ENCODE results near the gene IMPACT.

The IMPACT gene

DNA sequence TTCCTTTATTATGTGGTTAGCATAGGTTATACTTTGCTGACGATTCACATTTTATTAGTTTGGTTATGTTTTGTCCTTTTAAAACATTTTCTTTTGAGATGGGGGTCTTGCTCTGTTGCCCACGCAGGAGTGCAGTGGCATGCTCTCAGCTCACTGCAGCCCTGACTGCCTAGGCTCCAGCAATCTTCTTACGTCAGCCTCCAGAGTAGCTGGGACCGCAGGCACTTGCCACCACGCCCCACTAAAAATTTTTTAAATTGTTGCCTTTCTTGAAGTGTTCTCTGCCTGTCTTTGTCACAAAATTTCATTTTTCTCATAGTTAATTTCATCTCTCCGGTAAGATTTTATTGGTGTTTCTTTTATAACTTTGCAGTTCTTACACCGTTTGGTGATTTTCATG is 52.9 kb downstream of the IMPACT start:
- no peak for DNase-seq

DNA sequence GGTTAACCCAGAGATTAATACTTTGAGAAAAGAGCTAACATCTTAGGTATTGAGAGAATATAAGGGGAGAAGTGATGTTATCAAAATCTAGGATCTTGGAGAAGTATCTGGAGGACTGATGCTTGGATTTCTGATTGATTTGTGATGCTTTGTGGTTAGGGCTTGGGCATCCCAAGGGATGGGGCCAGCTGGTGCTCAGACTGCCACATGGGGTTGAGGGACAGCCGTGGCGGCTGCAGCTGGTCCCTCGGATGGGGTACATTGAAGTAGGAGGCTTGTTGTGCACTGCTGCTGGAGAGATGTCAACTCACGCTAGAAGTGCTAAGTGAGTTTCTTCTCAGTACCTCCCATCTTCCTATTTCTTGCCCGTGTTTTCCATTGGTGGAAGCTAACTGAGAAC is 56.4 kb downstream of the IMPACT start:
- no peak for DNase-seq

DNA sequence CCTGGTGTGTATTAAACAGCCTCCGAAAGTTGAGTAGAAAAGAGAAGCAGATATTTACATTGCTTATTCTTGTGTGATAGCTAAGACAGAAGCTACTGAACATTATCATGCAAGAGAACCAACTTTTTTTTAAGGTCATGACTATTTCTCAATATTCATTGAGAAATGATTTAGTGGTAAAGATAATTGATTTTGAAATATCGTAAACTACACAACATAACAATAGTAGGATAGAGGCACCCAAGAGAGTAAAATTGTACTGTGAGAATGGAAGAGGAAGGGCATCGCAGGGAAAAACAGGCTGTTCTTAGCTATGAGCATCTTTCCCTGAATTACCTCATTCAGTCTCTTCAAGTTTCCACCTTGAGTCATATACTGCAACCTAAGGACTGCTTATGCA is 59.2 kb downstream of the IMPACT start:
- DNase-seq, result peak; percentile 20 to 41 (median 20)

DNA sequence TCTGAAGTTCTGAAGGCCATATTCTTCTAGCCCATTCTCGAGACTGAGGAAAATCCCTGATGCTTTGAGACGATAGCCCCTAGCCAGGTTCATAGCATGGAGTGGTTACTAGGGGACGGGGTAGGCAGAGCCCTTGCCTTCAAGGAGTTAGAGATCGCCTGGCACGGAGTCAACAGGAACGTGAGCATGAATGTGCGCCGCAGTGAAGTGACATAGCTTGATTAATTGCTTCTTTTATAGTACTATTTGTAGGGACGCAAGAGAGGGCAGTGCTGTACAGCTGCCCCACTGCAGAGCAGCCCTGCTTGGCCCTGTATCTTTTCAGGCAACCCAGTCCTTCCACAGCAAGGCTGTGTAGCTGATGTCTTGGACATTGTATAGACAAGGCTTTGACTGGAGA is 60.2 kb downstream of the IMPACT start:
- no peak for DNase-seq

- peak; percentile 63 to 78 (median 67) for DNase-seq
Observed at GRCh38 chr18:24488824-24489493, 62.5 kb downstream of the IMPACT start.

DNA sequence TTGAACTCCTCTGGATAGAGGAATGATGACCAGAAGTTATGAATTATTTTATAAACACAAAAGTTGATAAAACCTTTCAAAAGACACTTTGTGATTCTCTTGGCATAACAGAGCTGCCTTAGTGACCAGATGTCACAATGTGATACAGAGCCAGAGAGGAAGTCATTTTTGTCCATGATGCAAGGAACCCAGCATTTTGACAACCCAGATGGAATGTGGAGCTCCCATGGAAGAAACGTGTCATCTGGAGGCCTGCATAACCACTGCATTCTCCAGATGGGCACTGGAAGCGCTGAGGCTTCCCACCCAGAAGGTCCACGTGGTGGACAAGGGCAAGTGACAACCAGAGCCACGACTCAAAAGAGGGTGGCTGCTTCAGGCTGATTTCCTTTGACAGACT is 64.1 kb downstream of the IMPACT start:
- DNase-seq, result no peak

- DNase-seq, result no peak
Observed at GRCh38 chr18:24491927-24492834, 65.7 kb downstream of the IMPACT start.

GRCh38 chr18:24494586-24494985 is 68.1 kb downstream of the IMPACT start:
- no peak for DNase-seq

DNA sequence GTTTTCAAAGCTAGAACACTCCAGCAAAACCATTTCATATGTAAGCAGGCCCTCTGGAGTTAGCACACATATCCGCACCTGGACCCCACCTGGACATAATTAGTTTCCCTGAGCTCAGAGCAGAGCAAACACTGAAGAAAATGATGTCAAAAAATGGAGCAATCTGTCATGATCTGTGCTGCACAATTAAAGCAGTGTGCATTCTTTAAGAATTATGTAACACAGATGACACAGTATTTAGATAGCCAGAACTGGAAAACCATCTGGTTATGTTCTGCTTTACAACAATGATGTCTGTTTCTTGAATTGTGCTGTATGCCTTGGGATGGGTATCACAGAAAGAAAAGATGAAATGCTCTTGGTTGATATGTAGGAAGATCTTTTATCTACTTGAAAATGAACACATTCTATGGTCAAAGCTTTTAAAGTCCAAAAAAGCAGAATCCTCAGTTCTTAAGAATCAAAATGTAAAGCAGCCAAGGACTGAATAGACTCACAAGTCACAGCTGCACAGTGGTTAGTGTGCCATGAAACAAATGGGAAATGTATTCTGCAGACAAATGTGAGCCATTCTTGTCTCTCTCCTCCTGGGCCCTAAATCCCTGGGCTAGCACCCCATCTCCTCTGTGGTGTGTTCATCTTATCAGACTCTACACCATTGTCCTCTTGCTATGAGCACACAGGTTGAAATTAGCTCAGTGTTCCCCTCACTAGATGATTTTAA is 70.7 kb downstream of the IMPACT start:
- no peak for DNase-seq

DNA sequence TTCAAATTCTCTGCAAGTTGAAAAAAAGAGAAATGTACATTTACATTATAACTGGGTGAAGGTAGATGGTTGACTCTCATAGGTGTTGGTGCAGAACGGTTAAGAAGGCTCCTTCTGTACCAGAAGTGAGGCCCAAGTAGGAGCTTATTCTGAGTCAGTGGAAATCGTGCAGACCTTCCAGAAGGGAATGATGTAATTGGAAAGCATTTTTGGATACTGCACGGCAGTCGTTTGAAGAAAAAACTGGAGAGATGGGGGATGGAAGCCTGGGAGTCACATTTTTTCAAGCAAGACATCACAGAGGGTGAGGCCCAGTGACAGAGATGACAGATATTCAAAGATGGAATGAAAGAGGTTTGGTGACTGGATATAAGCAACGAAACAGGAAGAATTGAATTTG is 73.3 kb downstream of the IMPACT start:
- no peak for DNase-seq

DNA sequence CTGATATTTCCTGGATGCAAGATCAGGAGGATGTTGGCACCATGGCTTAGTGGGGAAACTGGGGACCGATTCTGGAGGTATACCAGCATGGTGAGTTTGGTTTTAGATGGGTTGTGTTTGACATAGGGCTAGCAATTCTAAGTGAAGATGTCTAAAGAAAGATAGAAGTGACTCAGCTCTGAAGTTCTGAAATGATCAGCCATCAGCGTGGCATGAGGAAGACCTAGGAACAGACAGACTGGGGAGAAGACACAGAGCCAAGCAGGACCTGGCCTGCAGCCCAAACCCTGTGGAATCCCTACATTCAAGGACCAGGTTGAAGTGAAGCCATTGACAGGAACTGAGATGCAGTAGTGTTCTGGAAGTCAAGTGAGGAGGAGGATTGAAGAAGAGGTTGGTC is 73.7 kb downstream of the IMPACT start:
- DNase-seq, result no peak

DNA sequence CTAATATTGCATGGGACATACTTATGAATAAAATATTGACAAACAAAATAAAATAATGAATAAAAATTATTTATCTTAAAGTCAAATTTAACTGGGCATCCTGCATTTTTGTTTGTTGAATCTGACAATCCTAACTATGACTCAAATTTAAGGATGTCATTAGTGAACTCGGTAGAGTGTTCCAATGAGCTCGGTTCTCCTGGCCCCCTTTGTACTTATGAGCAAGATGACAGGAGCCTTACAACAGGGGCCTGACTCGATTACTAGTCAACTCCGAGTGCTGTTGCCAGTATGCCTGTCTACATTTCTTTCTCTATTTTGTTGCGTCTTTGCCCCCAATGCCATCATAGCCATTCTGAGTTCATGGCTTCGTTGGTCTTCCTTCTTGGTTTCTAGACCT is 74.3 kb downstream of the IMPACT start:
- DNase-seq, result no peak

DNA sequence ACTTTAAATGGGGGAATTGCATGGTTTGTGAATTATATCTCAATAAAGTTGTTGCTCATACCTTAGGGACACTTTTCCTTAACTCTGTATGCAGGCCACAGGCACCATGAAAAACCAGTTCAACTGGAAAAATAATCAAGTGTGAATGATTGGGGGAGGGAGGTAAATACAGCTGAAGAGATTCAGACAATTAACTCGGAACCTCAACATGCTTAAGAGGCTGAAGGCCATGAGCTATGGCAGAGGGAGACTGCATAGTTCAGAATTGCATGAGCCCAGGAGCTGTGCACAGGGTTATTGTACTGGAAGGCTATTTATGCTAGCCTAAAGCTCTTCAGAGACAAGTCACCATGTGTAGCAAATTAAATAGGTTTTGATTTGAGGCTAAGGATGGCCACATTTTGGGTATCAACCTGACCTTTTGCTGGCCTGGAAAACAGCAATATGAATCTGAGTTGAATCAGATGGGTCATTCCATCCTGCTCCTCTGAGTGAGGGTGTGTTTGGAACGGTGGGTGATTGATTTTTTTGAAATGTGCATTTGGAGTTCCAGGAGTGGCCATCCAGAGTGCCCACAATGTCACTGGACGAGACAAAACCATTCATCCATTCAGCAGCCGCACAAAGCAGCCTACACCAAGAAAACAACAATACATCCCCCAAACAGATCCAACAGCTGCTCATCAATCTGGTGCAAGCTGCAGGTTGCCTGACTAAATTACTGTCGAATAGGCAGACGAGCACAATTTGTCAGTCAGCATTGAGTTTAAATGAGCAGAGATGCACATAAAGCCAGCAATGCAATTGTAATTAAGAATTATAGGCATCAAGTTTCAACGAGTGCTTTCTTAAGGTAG is 76.4 kb downstream of the IMPACT start:
- DNase-seq, result no peak

Data from suppressor macrophage treated with lipopolysaccharide for 1 hour (primary cell).